Left hindlimb (tissue), 1 donor: ENCODE results near the gene GAL3ST1.
"Not testable (repeated sequence)": the region's sequence is repeated elsewhere in the genome, so short reads cannot be mapped to it uniquely, and the experiment has no call there.

Experiments used
- DNase-seq: peaks from one replicate; pipeline ENCODE4 v3.0.0-alpha.2; 2018

Gene GAL3ST1

GRCh38 chr22:30596199-30596598, 21.7 kb upstream of the GAL3ST1 start:
- no peak for DNase-seq

GRCh38 chr22:30592360-30592713, 17.9 kb upstream of the GAL3ST1 start:
- DNase-seq, result not testable (repeated sequence)

- peak; percentile 98 for DNase-seq
These were observed 17.3 kb upstream of the GAL3ST1 start, which contains the start of gene PES1 for GRCh38 chr22:30591588-30592359. TSS of gene PES1 (minus strand) at chr22:30591910. CDS start at chr22:30591833, 77 bp downstream.

- DNase-seq, result no peak
These were observed 16.7 kb upstream of the GAL3ST1 start for GRCh38 chr22:30591191-30591587.

GRCh38 chr22:30586414-30586813, 11.9 kb upstream of the GAL3ST1 start:
- no peak for DNase-seq

- no peak for DNase-seq
These were observed 10.0 kb upstream of the GAL3ST1 start for GRCh38 chr22:30584441-30584840.

GRCh38 chr22:30582788-30583545, 8.5 kb upstream of the GAL3ST1 start:
- DNase-seq, result no peak

GRCh38 chr22:30582051-30582450, 7.6 kb upstream of the GAL3ST1 start:
- DNase-seq, result no peak

GRCh38 chr22:30580896-30581295, 6.4 kb upstream of the GAL3ST1 start:
- no peak for DNase-seq

- no peak for DNase-seq
These were observed 4.0 kb upstream of the GAL3ST1 start for GRCh38 chr22:30578481-30578880.

GRCh38 chr22:30575859-30576258, 1.4 kb upstream of the GAL3ST1 start:
- no peak for DNase-seq

GRCh38 chr22:30574997-30575671, 669 bp upstream of the GAL3ST1 start:
- peak; percentile 62 for DNase-seq

GRCh38 chr22:30573594-30574094, 821 bp downstream of the GAL3ST1 start:
- no peak for DNase-seq

- no peak for DNase-seq
These were observed 1.4 kb downstream of the GAL3ST1 start for GRCh38 chr22:30572840-30573593.

GRCh38 chr22:30572210-30572609, 2.3 kb downstream of the GAL3ST1 start:
- no peak for DNase-seq

- no peak for DNase-seq
These were observed 4.7 kb downstream of the GAL3ST1 start for GRCh38 chr22:30569674-30570202.

GRCh38 chr22:30568137-30568805, 6.2 kb downstream of the GAL3ST1 start:
- DNase-seq, result no peak

- DNase-seq, result not testable (repeated sequence)
These were observed 7.2 kb downstream of the GAL3ST1 start for GRCh38 chr22:30567277-30567676.

GRCh38 chr22:30566125-30566524, 8.3 kb downstream of the GAL3ST1 start:
- no peak for DNase-seq

- no peak for DNase-seq
These were observed 9.1 kb downstream of the GAL3ST1 start for GRCh38 chr22:30565341-30565740.

GRCh38 chr22:30564761-30565119, 9.7 kb downstream of the GAL3ST1 start:
- no peak for DNase-seq
